Erythroblast (primary cell): ENCODE measurements around the gene FANCC.

ENCODE experiments used
- DNase-seq, 2 experiments: peaks; one replicate each; lab custom pipeline; 2025; lab: John Stamatoyannopoulos, UW
- GATA1 ChIP-seq: IDR thresholded peaks from 2 replicates; pipeline ENCODE4 v1.6.1; 2011; ENCODE audit warnings: low read depth, mild to moderate bottlenecking, control low read depth, low read length, moderate library complexity
- POLR2A ChIP-seq: IDR thresholded peaks from 2 replicates; pipeline ENCODE4 v1.6.1; 2011; ENCODE audit warnings: mild to moderate bottlenecking, low read length

Gene FANCC

GRCh38 chr9:95107001-95107749 is 210.3 kb downstream of the FANCC start:
- no peak for TF ChIP-seq GATA1
- no peak for TF ChIP-seq POLR2A
- no peak for DNase-seq

DNA sequence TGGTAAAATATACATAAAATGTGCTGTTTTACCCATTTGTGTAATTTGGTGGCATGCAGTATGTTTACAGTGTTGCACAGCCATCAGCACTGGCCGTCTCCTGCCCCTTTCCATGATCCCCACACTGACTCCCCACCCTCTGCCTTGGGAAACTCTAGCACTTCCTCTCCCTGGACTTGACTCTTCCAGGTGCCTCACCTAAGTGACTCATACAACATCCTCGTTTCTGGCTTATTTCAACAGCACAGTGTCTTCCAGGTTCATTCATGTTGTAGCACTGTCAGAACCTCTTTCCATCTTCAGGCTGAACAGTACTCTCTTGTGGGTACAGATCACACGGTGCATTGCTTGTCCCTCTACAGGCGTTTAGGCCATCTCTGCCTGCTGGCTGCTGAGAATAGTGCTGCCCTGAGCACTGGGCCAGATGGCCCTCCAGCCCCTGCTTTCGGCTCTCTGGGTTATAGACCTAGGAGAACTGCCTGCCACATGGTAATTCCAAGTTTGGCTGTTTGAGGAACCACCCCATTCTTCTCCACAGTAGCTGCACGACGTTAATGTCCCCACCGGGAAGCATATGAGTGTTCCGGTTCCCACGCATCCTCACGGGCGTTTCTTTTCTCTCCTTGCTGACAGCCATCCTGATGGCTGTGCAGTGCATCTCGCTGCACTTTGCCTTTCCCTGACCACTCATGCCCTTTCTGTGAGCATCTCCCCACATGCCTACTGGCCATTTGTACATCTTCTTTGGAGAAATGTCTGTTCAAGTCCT is 211.8 kb downstream of the FANCC start:
- no peak for DNase-seq
- TF ChIP-seq GATA1 (no peak), POLR2A (no peak)

DNA sequence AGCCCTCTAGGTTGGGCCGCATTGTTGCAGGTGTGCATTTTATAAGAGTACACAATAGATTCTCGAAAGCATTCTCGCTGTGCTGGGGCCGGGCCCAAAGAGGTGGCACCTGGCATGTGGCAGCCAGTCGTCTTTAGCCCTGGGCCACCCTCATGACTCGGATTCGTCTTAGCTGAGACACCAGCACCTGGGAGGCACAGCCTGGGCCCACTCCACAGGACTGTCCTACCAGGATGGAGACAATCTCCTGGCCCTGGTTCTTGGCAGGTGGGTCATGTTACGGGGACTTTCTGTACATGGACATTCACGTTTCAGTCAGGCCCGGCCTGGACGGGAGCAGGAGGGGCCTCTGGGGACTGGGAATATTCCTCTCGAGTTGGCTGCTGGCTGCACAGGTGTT is 212.5 kb downstream of the FANCC start:
- TF ChIP-seq POLR2A (no peak), GATA1 (no peak)
- no peak for DNase-seq

- no peak for DNase-seq
- no peak for TF ChIP-seq POLR2A
- no peak for TF ChIP-seq GATA1
Observed at GRCh38 chr9:95104581-95104960, 212.9 kb downstream of the FANCC start.

GRCh38 chr9:95103871-95104580 is 213.5 kb downstream of the FANCC start:
- no peak for DNase-seq

DNA sequence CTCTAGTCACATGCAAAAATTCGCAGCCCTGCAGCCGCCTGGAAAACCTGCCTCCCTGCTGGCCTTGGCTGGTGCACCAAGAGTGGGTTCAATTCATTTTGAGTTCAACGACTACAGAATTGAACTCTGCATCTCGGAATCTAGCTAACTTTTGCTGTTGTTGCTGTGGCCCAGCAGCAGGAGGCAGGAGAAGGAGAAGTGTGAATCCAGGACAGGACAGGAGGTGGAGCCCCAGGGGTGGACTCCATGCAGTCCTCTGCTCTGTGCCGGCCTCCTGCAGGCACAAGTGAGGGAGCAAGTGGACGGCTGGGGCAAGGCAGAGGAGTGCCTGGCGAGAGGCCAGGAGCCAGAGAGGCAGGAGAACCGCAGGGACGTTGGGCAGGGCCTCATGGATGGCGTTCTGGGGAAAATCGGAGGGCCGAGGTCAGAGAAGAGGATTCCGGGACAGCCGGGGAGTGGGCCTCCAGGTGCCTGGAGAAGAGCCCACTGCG is 214.2 kb downstream of the FANCC start:
- no peak for TF ChIP-seq GATA1
- TF ChIP-seq POLR2A = no peak

More at GRCh38 chr9:95103871-95104580, 213.5 kb downstream of the FANCC start:
- no peak for TF ChIP-seq GATA1
- no peak for TF ChIP-seq POLR2A

GRCh38 chr9:95102572-95102971 is 214.9 kb downstream of the FANCC start:
- DNase-seq = no peak
- TF ChIP-seq POLR2A (no peak), GATA1 (no peak)

More for the DNA sequence above, 214.2 kb downstream of the FANCC start:
- no peak for DNase-seq

DNA sequence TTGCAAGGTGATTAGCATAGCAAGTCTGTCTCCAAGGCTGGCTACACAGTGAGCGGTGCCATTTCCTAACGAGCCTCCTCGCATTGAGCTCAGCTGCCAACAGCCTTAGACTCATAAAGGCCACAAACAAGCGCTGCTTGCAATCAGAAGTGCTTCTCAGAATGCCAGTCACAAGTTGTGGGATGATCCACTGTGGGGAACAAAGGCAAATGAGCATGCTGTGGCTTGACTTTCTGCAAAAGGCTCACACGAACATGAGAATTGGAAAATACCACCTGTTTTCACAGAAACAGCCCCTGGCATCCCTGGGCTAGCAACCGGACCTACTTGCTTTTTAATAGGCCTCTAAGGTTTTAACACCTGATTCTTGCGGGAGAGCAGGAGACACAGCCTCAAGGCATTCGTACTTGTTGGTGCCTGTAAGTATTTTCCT is 215.5 kb downstream of the FANCC start:
- TF ChIP-seq POLR2A (no peak), GATA1 (no peak)
- DNase-seq = no peak

GRCh38 chr9:95101326-95101725 is 216.2 kb downstream of the FANCC start:
- TF ChIP-seq GATA1 (no peak), POLR2A (no peak)
- DNase-seq = no peak

GRCh38 chr9:95100071-95100627 is 217.4 kb downstream of the FANCC start:
- TF ChIP-seq POLR2A (no peak), GATA1 (no peak)
- no peak for DNase-seq

- DNase-seq = no peak
- TF ChIP-seq POLR2A (no peak), GATA1 (no peak)
Observed at GRCh38 chr9:95099321-95100070, 218.0 kb downstream of the FANCC start.

GRCh38 chr9:95098391-95098921 is 219.1 kb downstream of the FANCC start:
- TF ChIP-seq GATA1 (no peak), POLR2A (no peak)
- no peak for DNase-seq

DNA sequence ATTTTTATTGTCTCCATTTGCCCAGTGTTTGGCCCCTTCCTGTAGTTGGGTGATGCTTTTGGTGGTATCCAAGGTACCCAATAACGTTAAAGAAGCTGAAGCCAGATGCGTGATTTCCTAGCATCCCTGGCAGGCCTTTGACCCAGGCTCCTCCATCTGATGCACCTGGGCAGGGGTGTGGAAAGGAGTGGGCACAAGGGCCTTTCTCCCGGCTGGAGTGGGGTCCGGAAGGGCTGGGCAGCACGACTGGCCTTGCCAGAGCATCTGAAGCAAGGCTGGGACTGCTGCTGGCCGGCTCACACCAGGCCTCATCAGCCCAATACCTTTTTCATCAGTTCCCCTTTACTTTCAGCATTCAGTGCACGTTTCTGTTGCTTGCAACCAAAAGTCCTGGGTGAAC is 220.2 kb downstream of the FANCC start:
- TF ChIP-seq GATA1 (no peak), POLR2A (no peak)
- DNase-seq = no peak
